MG63 (cell line): Measurements from ENCODE around the gene ADAMTSL5. TPM values are rescaled to one million over a fixed set of nuclear protein-coding genes. Genes with fewer than 3 reads are reported as not detected.
"Not testable (repeated sequence)": the region's sequence is repeated elsewhere in the genome, so short reads cannot be mapped to it uniquely, and the experiment has no call there.

ENCODE experiments used
- DNase-seq: peaks from one replicate; pipeline ENCODE4 v3.0.0-alpha.2; 2020
- H3K27me3 ChIP-seq: fragments of 250-450 bp; sonication (Bioruptor Pico); 2 replicates; pipeline ENCODE4 v1.5.1; 2020; ENCODE audit warnings: mild to moderate bottlenecking, moderate library complexity
- H3K36me3 ChIP-seq: fragments of 250-450 bp; sonication (Bioruptor Pico); 2 replicates; pipeline ENCODE4 v1.5.1; 2020; ENCODE audit warnings: mild to moderate bottlenecking, moderate library complexity
- H3K4me3 ChIP-seq: fragments of 250-450 bp; sonication (Bioruptor Pico); 2 replicates; pipeline ENCODE4 v1.5.1; 2020; ENCODE audit warnings: mild to moderate bottlenecking, moderate library complexity
- H3K9me3 ChIP-seq: fragments of 250-450 bp; sonication (Bioruptor Pico); 2 replicates; pipeline ENCODE4 v1.5.1; 2020; ENCODE audit warnings: mild to moderate bottlenecking, moderate library complexity
- total RNA-seq: library from RNA; depleted of rRNA; stranded (reverse); fragments of >200 nt; shearing (Covaris generic); gene quantifications from 2 replicates; pipeline ENCODE4 v1.2.3, GENCODE V29; 2014; ENCODE audit warnings: low replicate concordance

ADAMTSL5 gene
- total RNA-seq, 1 experiment from 2014 or later, result 1.1 TPM

DNA sequence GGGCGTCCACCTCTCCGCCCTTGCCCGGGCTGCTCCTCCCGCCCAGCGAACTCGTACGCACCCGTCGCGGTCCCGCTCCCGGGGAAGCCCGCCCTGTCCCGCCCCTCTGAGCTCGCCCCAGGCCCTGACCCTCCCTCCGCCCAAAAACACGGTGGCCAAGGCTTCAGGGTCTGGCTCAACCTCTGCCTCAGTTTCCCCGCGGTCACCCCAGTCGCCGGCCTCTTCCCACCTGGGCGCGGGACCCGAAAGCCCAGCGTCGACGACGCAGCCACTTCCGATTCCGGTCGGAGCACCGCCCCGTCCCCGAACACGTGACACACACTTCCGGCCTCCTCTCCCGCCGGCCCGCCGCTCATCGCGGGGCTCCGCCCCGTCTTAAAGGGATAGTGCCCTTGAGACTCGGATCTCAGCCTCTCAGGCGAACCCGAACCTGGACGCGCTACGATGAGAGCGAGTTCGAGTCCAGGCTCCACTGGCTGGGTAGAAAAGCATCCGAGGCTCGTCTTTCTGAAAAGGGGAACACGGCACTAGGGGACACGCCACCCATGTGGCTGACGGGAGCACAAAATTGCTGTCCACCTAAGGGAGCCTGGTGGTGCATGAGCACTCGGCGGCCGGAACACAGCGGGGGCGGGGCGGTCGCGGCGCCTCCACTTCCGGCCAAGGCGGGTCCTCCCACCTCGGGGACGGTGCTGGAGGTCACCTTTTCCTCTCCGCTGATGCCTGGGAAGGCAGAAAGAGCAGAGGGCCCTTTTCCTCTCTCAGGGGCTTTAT lies 33.7 kb downstream of the ADAMTSL5 start, which contains the start of gene C19orf25:
C19orf25 (minus strand) TSS at position 282 of the 774 bp plus-strand sequence. CDS start 312 bp downstream, outside the sequence.
- H3K36me3 ChIP-seq, result no peaks in the 10 kb centered on the region

DNA sequence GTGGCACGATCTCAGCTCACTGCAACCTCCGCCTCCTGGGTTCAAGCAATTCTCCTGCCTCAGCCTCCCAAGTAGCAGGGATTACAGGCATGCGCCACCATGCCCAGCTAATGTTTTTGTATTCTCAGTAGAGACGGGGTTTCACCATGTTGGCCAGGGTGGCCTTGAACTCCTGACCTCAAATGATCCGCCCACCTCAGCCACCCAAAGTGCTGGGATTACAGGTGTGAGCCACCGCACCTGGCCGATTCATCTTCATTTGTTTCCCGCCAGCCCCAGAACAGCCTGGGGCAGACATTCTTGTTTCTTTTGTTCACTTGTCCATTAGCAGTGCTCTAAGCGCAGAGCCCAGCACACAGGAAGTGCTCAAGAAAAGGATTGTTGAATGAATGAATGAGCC lies 35.8 kb downstream of the ADAMTSL5 start:
- not testable (repeated sequence) for H3K27me3 ChIP-seq, H3K4me3 ChIP-seq, H3K36me3 ChIP-seq, DNase-seq, H3K9me3 ChIP-seq

More for the DNA sequence above, 33.7 kb downstream of the ADAMTSL5 start, which contains the start of gene C19orf25:
- peak; percentile 87 for DNase-seq
- Histone ChIP-seq H3K4me3 (peak within 1 kb of the TSS; percentile 74), H3K9me3 (no peaks in the 10 kb centered on the region), H3K27me3 (no peaks in the 10 kb centered on the region)

DNA sequence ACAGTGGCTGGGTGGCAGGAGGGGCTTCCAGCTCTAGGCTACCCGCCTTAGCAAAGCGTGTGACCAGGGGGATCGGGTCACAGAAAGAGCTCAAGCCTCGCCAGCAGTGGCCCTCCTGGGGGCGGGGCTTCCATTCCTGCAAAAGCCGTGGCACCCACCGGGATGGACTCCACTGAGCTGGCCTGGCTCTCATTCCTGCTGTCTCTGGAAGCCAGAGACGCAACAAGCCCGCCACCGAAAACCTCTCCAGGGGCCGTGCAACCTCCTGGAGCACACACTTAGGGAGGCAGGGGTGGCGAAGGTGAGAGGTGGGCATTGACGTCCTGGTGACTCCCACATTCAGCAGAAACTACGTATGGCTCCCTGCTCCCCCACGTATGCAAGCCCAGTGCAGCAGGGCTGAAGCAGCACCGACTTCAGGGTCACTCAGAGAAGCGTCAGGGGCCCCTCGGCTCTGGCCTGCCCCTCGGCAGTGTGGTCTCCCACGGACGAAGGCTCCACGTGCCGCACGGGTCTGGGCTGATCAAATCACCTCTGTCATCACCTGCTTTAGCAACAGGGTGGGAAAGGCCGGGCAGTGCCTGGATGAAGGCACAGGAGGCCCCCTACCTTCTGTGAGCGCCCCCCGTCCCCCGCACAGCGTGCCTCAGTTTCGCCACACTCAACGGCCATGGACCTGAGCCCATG lies 36.9 kb downstream of the ADAMTSL5 start:
- DNase-seq, result no peak
- H3K36me3 ChIP-seq, result no peaks in the 10 kb centered on the region
- no peaks in the 10 kb centered on the region for H3K9me3 ChIP-seq
- no peak overlapping the region for H3K4me3 ChIP-seq
- H3K27me3 ChIP-seq, result no peaks in the 10 kb centered on the region

DNA sequence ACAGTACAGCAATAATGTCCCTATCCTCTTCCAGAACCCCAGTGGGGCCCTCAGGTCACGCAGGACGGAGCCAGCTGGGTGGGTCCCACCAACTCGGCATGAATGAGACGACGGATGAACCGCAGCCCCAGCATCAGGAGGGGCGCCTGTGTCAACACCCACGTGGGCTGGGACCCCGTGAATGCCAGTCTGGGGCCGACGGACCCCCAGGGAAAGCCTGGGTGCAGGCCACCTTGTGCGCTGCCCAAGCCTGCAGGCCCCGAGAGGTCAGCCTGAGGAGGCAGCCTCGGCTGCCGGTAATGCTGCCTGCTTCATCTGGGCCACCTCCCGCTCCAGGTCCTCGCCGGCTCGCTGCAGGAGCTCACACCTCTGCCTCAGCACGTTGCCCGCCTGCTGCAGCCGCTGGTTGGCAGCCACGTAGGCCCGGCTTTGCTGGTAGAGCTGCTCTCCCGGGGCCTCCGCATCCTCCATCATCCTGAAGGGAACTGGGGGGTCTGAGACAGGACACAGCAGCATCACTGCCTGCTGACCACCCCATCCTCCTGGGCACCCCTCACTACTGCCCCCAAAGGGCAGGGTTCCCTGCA lies 38.0 kb downstream of the ADAMTSL5 start:
- no peaks in the 10 kb centered on the region for H3K27me3 ChIP-seq
- DNase-seq, result no peak
- H3K4me3 ChIP-seq, result no peak overlapping the region
- H3K36me3 ChIP-seq, result no peaks in the 10 kb centered on the region
- H3K9me3 ChIP-seq, result no peaks in the 10 kb centered on the region

DNA sequence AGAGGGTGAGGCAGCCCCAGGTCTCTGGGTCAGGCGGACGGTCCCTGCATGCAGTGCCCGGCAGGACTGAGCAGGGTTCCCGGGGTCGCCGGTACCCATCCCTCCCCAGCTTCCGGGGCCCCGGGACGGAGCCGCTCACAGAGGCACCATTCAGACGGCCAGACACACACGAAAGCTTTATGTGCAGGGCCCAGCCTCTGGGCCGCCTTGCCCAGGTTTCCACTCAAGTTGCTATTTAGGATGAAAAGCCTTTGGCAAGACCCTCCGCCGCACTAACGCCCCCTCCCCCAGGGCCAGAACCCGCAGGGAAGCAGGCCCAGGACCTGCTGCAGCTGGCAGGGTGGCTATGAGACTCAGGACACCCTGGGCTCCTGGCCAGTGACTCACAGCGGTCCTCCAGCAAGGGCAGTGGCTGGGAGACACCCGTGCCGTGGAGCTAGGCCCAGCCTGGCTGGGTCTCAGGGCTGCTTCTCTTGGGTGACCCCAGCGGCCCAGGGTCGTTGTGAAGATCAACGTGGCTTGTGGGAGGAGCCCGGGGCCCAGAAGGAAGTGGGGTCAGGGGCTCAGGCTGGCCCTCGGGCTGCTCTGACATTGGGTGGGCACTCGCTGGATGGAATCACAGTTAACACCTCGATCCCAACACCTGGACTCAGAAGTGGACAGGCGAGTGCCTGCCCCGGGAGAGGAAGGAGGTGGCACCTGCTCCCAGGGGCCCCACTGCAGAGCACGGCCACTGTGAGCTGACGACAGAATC lies 38.6 kb downstream of the ADAMTSL5 start:
- DNase-seq, result peak; percentile 64
- Histone ChIP-seq H3K36me3 (no peaks in the 10 kb centered on the region), H3K9me3 (no peaks in the 10 kb centered on the region), H3K4me3 (no peak overlapping the region), H3K27me3 (no peaks in the 10 kb centered on the region)

DNA sequence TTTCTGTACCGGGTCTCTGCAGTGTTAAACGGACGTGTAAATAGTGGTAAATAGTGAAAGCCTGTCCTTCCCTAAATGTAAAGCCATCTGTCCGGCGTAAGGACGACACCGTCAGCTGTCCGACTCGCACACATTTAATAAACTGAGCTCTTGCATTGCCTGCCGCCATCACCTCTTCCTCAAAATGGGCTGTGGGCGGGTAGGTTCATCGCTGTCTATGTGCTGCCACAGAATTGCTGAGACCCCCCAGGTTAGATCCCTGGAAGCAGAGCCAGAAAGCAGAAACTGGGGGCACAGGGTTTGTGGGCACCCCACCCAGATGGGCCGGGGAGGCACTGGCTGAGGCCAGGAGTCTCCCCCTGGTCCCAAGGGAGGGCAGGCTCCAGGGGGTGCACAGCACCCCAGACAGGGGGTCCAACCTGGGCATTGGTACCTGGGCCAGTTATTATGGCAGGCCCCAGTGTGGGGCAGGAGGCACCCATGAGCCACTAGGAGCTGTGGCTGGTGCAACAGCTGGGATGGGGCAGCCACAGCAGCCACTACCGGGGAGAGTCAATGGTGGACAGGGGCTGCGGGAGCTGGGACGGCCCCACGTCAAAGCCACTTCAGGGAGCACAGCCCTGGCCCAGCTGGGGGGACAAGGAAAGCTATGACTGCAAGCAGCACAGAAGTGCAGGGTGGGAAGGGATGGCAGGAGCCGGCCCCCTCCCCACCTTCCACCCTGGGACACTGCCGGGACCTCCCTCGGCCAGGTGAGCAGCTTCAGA lies 39.6 kb downstream of the ADAMTSL5 start:
- no peak for DNase-seq
- no peak overlapping the region for H3K4me3 ChIP-seq
- no peaks in the 10 kb centered on the region for H3K27me3 ChIP-seq
- H3K36me3 ChIP-seq, result no peaks in the 10 kb centered on the region
- no peaks in the 10 kb centered on the region for H3K9me3 ChIP-seq

DNA sequence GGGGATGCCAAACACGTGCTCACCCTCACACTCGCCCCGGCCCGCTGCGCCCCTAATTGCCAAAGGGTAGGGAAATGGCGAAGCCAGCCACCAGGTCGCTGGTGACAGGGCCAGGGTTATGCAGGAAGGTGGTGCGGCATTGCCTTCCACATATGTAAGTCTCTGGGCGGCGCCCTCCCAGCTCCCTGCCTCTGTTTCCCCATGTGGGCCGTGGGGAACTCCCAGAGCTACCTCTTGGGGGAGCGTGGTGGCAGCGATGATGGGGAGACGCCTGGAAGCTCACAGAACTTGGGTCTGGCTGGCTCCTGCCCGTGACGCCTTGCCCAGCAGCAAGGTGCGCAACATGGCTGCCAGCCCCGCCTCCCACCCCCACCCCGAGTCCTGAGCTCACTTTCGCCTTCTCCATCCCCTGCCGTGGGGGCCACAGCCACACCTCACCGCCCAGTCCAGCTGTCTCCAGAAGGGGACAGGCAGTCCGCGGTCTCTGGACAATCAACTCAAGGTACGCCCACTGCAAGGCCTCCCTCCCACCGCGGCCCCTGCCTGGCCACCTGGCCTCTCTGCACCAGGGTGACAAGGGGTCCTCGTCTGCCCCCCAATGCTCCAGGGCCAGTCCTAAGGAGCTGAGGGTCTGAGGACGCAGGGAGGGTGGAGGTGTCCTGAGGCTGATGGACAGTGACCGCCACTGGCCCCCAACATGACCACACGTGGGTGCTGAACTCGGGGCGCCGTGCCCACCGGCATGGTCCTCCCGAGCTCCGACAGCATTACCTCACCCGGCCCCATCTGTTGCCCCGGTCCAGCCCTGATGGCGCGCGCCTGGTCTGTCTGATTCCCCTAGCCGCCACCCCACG lies 40.4 kb downstream of the ADAMTSL5 start:
- H3K27me3 ChIP-seq, result no peaks in the 10 kb centered on the region
- no peaks in the 10 kb centered on the region for H3K36me3 ChIP-seq
- H3K4me3 ChIP-seq, result no peak overlapping the region
- DNase-seq, result no peak
- no peaks in the 10 kb centered on the region for H3K9me3 ChIP-seq

DNA sequence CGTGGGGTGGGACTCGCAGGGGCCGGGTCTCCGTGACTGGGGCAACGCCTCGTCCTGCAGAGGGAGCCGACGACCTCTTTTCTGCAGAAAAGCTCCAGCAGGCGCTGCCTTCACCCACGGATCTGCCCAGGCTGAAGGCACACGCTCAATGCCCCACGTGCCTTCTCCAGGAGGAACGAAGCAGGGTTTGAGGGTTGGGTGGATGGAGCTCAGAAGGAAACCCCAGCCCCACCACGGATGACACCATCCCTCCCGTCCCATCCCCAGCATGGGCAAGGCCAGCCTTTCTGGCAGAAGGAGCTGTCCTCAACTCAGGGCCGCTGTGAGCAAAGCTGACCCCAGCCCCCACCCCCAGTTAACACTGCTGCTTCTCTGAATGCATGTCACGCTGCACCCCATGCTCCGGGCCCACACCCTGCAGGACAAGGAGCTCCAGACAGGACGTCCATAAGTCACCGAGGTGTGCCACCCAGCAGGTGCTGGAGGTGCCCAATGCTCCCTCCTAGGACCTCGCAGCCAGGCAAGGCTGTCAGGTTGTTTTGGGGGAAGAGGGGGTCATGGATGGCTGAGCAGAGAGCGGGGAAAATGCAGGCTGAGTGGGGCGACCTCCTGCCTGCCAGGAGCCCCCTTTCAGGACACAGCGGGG lies 41.2 kb downstream of the ADAMTSL5 start:
- Histone ChIP-seq H3K9me3 (no peaks in the 10 kb centered on the region), H3K27me3 (no peaks in the 10 kb centered on the region), H3K4me3 (no peak overlapping the region), H3K36me3 (no peaks in the 10 kb centered on the region)
- DNase-seq, result no peak

DNA sequence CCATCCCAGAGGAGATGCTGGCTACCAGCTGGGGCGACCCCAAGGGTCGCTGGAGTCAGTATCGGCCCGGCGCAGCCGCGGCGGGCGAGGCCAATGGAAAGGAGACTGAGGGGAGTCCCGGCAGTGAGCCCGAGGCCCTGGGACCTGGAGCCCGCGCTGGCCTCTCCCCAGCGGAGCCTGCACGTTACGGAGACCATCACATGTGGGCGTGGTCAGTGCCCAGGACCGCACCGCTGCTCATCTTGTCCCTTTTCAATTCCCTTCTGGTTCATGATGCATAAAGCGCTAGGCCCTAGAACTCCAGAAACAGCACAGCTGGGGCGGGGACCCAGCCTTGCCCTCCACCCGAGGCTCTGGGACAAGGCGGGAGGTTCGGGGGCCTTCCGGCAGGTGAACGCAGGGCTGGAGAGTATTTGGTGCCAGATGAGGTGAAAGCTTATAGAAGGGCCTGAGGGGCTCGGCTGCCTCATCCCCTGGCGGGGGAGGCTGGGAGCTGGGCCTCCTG lies 41.8 kb downstream of the ADAMTSL5 start:
- Histone ChIP-seq H3K9me3 (no peaks in the 10 kb centered on the region), H3K36me3 (no peaks in the 10 kb centered on the region), H3K27me3 (no peaks in the 10 kb centered on the region), H3K4me3 (no peak overlapping the region)
- no peak for DNase-seq

DNA sequence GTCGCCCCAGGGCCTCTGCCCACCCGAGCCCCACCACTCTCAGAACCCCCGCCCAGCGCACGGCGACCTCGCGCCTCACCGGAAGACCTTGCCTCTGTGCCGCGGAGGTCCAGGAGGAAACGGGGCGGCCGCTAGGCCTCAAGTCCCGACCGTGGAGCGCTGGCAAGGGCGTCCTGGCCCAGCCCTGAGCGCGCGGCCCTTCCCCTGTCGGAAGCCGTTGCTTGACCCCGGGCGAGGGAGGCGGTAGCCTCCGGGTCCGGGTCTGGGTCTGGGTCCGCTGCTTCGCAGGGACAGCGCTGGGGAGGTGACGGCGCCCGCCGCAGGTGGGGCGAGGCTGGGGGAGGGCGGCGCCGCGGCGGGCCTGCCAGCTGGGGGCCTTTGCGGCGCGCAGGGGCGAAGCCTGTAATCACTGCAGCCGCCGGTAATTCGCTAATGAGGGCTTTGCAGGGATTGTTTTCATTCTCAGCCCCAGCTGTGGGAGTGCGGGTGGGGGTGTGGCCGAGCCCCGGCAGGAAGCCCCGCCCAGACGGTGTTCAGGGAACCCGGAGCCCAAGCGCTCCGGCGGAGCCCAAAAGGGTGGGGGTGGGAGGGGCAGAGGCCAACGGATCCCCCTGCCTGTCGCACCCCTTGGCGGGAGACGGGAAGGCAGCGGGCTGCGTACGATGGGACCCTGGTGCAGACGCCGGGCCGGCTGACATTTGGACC lies 42.4 kb downstream of the ADAMTSL5 start:
- no peak overlapping the region for H3K4me3 ChIP-seq
- H3K27me3 ChIP-seq, result no peaks in the 10 kb centered on the region
- H3K9me3 ChIP-seq, result no peaks in the 10 kb centered on the region
- no peaks in the 10 kb centered on the region for H3K36me3 ChIP-seq
- no peak for DNase-seq

DNA sequence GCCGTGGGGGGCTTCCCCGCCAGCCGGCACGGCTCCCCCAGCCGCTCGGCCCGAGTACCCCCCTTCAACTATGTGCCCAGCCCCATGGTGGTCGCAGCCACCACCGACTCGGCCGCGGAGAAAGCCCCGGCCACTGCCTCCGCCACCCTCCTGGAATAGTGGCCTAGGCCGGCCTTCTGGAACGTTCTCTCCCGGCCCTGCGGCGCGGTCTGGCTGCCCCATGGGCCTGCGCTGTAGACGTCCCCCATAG lies 42.8 kb downstream of the ADAMTSL5 start:
- DNase-seq, result no peak
- Histone ChIP-seq H3K4me3 (no peak overlapping the region), H3K27me3 (no peaks in the 10 kb centered on the region), H3K36me3 (no peaks in the 10 kb centered on the region), H3K9me3 (no peaks in the 10 kb centered on the region)

DNA sequence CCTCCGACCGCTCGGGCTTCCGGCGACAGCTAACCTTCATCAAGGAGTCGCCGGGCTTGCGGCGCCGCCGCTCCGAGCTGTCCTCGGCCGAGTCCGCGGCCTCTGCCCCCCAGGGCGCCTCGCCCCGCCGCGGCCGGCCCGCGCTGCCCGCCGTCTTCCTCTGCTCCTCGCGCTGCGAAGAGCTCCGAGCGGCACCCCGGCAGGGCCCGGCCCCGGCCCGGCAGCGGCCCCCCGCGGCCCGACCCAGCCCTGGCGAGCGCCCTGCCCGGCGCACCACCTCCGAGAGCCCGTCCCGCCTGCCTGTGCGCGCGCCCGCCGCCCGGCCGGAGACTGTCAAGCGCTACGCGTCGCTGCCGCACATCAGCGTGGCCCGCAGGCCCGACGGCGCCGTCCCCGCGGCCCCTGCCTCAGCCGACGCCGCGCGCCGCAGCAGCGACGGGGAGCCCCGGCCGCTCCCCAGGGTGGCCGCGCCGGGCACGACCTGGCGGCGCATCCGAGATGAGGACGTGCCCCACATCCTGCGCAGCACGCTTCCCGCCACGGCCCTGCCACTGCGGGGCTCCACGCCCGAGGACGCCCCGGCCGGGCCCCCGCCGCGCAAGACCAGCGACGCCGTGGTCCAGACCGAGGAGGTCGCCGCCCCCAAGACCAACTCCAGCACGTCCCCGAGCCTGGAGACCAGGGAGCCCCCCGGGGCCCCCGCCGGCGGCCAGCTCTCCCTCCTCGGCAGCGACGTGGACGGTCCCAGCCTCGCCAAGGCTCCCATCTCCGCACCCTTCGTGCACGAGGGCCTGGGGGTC lies 43.4 kb downstream of the ADAMTSL5 start:
- H3K4me3 ChIP-seq, result no peak overlapping the region
- no peaks in the 10 kb centered on the region for H3K9me3 ChIP-seq
- peak; percentile 27 for DNase-seq
- H3K36me3 ChIP-seq, result no peaks in the 10 kb centered on the region
- no peaks in the 10 kb centered on the region for H3K27me3 ChIP-seq

DNA sequence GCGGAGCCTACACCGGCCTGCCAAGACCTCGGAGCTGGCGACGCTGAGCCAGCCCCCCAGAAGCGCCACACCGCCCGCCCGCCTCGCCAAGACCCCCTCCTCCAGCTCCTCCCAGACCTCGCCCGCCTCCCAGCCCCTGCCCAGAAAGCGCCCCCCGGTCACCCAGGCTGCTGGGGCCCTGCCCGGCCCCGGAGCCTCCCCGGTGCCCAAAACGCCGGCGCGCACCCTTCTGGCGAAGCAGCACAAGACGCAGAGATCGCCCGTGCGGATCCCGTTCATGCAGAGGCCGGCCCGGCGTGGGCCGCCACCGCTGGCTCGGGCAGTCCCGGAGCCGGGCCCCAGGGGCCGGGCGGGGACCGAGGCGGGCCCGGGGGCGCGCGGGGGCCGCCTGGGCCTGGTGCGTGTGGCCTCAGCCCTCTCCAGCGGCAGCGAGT lies 44.0 kb downstream of the ADAMTSL5 start:
- no peaks in the 10 kb centered on the region for H3K27me3 ChIP-seq
- no peaks in the 10 kb centered on the region for H3K36me3 ChIP-seq
- no peak for DNase-seq
- H3K4me3 ChIP-seq, result no peak overlapping the region
- H3K9me3 ChIP-seq, result no peaks in the 10 kb centered on the region

DNA sequence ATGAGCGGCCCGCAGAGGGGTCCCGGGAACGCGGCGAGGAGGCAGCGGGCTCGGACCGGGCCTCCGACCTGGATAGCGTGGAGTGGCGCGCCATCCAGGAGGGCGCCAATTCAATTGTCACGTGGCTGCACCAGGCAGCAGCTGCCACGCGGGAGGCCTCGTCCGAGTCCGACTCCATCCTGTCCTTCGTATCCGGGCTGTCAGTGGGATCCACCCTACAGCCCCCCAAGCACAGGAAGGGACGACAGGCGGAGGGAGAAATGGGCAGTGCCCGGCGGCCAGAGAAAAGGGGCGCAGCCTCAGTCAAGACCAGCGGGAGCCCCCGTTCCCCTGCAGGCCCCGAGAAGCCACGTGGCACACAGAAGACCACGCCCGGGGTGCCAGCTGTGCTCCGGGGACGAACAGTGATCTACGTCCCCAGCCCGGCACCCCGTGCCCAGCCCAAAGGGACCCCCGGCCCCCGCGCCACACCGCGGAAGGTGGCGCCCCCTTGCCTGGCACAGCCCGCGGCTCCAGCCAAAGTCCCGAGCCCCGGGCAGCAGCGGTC lies 44.5 kb downstream of the ADAMTSL5 start:
- Histone ChIP-seq H3K4me3 (no peak overlapping the region), H3K9me3 (no peaks in the 10 kb centered on the region), H3K27me3 (no peaks in the 10 kb centered on the region), H3K36me3 (no peaks in the 10 kb centered on the region)
- no peak for DNase-seq
